Activated naive CD4-positive, alpha-beta T cell treated with anti-CD3 and anti-CD28 coated beads, Interleukin-2, amount 10 ng/mL, durations not matched to agents 7 days and 5 days (primary cell): ENCODE results near the gene RALGAPA1.

Source experiments
- CTCF ChIA-PET: fragments of 350-600 bp; sonication (Branson Sonifier 250); formaldehyde crosslinking; loops from one replicate; lab custom pipeline; 2021; ENCODE audit warnings: antibody characterized with exemption; lab: Charles Lee
- DNase-seq: peaks from one replicate; pipeline ENCODE4 v3.0.0-alpha.2; 2020
- H3K27ac Mint-ChIP-seq: one replicate; pipeline ENCODE4 v1.8.0; 2021; ENCODE audit warnings: mild to moderate bottlenecking, moderate library complexity, mixed read lengths
- H3K27me3 Mint-ChIP-seq: one replicate; pipeline ENCODE4 v1.8.0; 2021; ENCODE audit warnings: mild to moderate bottlenecking, mixed read lengths
- H3K36me3 Mint-ChIP-seq: one replicate; pipeline ENCODE4 v1.8.0; 2021; ENCODE audit warnings: mixed read lengths
- H3K4me1 Mint-ChIP-seq: one replicate; pipeline ENCODE4 v1.8.0; 2021; ENCODE audit warnings: mixed read lengths
- H3K4me3 Mint-ChIP-seq: one replicate; pipeline ENCODE4 v1.8.0; 2021; ENCODE audit warnings: mild to moderate bottlenecking, moderate library complexity, mixed read lengths
- H3K9me3 Mint-ChIP-seq: one replicate; pipeline ENCODE4 v1.8.0; 2021; ENCODE audit warnings: mixed read lengths

RALGAPA1 gene

DNA sequence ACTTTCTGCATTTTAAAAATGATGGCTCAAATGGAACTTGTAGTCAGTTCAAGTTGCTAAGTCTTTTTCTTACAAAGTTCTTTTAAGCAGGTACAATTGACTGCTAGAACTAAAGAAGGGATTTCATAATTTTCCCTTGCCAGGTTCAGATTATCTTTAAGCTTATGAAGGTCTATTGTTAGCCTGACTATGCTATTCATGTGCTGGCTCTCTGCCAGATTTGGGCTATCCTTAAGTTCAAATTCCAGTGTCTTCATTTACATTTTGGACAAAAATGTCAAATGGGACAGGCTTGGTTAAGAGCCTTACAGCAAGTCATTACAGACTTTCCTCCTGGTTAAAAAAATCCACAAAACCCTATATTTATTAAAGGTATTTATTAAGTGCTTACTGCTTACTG lies 232.8 kb downstream of the RALGAPA1 start:
- Mint-ChIP-seq H3K9me3 (no peaks in the 10 kb centered on the region), H3K27me3 (no peaks in the 10 kb centered on the region), H3K4me1 (no peaks in the 10 kb centered on the region), H3K4me3 (no peak overlapping the region), H3K36me3 (peaks cover 5% of the 10 kb centered on the region), H3K27ac (no peak overlapping the region)
- CTCF ChIA-PET = interaction anchor here (1.7 kb wide), 1 partner anchor 108 kb away, joined by 3 read pairs; no protein-coding TSS in a partner anchor
- DNase-seq = no peak

- CTCF ChIA-PET = no interaction called here
- H3K4me3 Mint-ChIP-seq = no peak overlapping the region
- no peaks in the 10 kb centered on the region for H3K4me1 Mint-ChIP-seq
- no peak for DNase-seq
- no peaks in the 10 kb centered on the region for H3K9me3 Mint-ChIP-seq
- H3K36me3 Mint-ChIP-seq = peaks cover 10% of the 10 kb centered on the region
- no peaks in the 10 kb centered on the region for H3K27me3 Mint-ChIP-seq
- H3K27ac Mint-ChIP-seq = no peak overlapping the region
These were observed 235.2 kb downstream of the RALGAPA1 start for GRCh38 chr14:35573911-35574310.

GRCh38 chr14:35571598-35571997 lies 237.5 kb downstream of the RALGAPA1 start:
- peaks cover 10% of the 10 kb centered on the region for H3K36me3 Mint-ChIP-seq
- no peak overlapping the region for H3K27ac Mint-ChIP-seq
- H3K4me3 Mint-ChIP-seq = no peak overlapping the region
- DNase-seq = no peak
- H3K9me3 Mint-ChIP-seq = no peaks in the 10 kb centered on the region
- no peaks in the 10 kb centered on the region for H3K4me1 Mint-ChIP-seq
- CTCF ChIA-PET = no interaction called here
- no peaks in the 10 kb centered on the region for H3K27me3 Mint-ChIP-seq

GRCh38 chr14:35565871-35566464 lies 243.1 kb downstream of the RALGAPA1 start:
- CTCF ChIA-PET = no interaction called here
- no peaks in the 10 kb centered on the region for H3K9me3 Mint-ChIP-seq
- peaks cover 4% of the 10 kb centered on the region for H3K36me3 Mint-ChIP-seq
- no peaks in the 10 kb centered on the region for H3K4me1 Mint-ChIP-seq
- H3K27ac Mint-ChIP-seq = no peak overlapping the region
- no peak overlapping the region for H3K4me3 Mint-ChIP-seq
- no peak for DNase-seq
- no peaks in the 10 kb centered on the region for H3K27me3 Mint-ChIP-seq

DNA sequence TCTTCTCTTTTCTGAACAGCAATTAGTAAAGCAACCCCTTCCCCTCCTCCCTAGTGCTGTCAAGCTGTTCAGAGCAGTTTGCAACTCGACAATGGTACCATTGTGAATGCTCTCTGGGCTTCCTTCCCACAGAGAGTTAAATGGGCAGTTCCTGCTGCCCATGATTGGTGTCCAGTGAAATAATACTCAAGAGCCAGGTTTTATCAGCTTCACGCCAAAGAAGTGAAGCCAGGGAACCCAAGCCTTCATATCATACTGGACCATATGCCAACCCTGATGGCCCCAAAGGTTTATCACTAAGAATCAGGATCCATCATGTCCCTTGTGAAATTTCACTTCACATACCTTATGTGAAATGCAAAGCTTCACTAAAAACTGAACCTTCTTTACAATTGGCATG lies 250.4 kb downstream of the RALGAPA1 start:
- Mint-ChIP-seq H3K4me1 (no peaks in the 10 kb centered on the region), H3K27me3 (no peaks in the 10 kb centered on the region), H3K9me3 (no peaks in the 10 kb centered on the region), H3K36me3 (no peaks in the 10 kb centered on the region), H3K27ac (no peak overlapping the region), H3K4me3 (no peak overlapping the region)
- CTCF ChIA-PET = no interaction called here
- no peak for DNase-seq

- Mint-ChIP-seq H3K4me3 (no peak overlapping the region), H3K9me3 (no peaks in the 10 kb centered on the region), H3K27ac (no peak overlapping the region), H3K27me3 (no peaks in the 10 kb centered on the region), H3K4me1 (no peaks in the 10 kb centered on the region), H3K36me3 (no peaks in the 10 kb centered on the region)
- DNase-seq = no peak
- CTCF ChIA-PET = no interaction called here
These were observed 251.8 kb downstream of the RALGAPA1 start for GRCh38 chr14:35557221-35557747.

DNA sequence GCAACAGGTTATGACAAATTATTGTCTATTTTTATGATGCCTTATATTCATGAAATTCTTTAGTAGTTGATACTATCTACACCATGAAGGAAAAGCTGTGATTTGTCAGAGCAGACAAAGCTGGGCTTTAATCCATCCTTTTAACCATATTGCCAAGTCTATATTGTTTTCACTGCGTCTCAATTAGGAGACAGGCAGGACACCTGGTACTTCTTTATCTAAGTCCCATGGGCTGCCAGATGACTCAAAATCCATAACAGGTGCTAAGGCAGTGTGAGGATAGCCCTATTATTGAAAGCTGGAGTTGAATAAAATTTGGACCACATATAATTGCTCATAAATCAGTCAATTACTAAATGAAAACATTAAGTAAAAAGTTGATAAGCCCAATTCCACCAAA lies 252.5 kb downstream of the RALGAPA1 start:
- H3K27me3 Mint-ChIP-seq = no peaks in the 10 kb centered on the region
- H3K4me1 Mint-ChIP-seq = no peaks in the 10 kb centered on the region
- no peak overlapping the region for H3K27ac Mint-ChIP-seq
- no peaks in the 10 kb centered on the region for H3K9me3 Mint-ChIP-seq
- CTCF ChIA-PET = no interaction called here
- H3K4me3 Mint-ChIP-seq = no peak overlapping the region
- H3K36me3 Mint-ChIP-seq = no peaks in the 10 kb centered on the region
- no peak for DNase-seq

GRCh38 chr14:35553808-35554207 lies 255.3 kb downstream of the RALGAPA1 start:
- no peak for DNase-seq
- Mint-ChIP-seq H3K9me3 (no peaks in the 10 kb centered on the region), H3K27ac (no peak overlapping the region), H3K27me3 (no peaks in the 10 kb centered on the region), H3K4me3 (no peak overlapping the region), H3K4me1 (no peaks in the 10 kb centered on the region), H3K36me3 (no peaks in the 10 kb centered on the region)
- CTCF ChIA-PET = no interaction called here

GRCh38 chr14:35551081-35551480 lies 258.0 kb downstream of the RALGAPA1 start:
- DNase-seq = no peak
- Mint-ChIP-seq H3K4me3 (no peak overlapping the region), H3K27ac (no peak overlapping the region), H3K4me1 (no peaks in the 10 kb centered on the region), H3K36me3 (no peaks in the 10 kb centered on the region), H3K27me3 (no peaks in the 10 kb centered on the region), H3K9me3 (no peaks in the 10 kb centered on the region)
- CTCF ChIA-PET = interaction anchor here (1.2 kb wide), 1 partner anchor 26 kb away, joined by 4 read pairs; no protein-coding TSS in a partner anchor

DNA sequence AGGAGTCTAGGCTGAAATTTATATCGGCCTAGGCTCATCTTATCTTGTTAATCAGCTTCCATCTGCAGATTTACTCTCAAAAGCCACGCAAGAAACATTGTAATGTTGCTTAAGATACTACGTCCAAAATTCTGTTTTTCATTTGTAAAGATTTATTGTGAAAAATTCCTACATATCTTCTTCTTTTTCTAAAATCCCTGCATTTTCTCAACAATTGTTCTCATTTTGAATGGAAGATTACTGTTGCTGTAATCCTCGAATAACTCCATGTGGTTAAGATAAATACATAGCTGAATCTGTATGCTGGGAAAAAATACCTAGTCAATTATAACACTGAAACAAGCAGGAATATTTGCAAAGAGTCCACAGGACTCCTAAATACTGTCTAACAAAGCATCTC lies 259.5 kb downstream of the RALGAPA1 start:
- no peaks in the 10 kb centered on the region for H3K9me3 Mint-ChIP-seq
- H3K27ac Mint-ChIP-seq = no peak overlapping the region
- H3K27me3 Mint-ChIP-seq = no peaks in the 10 kb centered on the region
- no peaks in the 10 kb centered on the region for H3K36me3 Mint-ChIP-seq
- DNase-seq = no peak
- H3K4me3 Mint-ChIP-seq = no peak overlapping the region
- H3K4me1 Mint-ChIP-seq = no peaks in the 10 kb centered on the region
- CTCF ChIA-PET = no interaction called here

DNA sequence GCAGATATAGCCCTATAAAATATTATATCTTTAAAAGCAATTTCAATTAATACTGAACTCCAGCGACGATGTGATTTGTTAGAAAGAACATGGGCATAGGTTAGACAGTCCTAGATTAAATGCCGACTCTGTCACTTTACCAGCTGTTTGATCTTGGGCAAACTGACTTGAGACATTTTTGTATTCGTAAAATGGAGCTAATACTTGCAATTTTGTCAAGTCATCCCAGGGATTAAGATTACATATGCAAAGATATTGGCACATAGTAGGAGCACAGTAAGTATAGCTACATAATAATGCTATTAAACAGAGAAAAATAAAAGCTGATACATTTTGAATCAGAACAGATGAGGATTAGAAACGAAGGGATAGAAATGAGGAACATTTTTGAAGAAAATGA lies 266.1 kb downstream of the RALGAPA1 start:
- H3K4me3 Mint-ChIP-seq = no peak overlapping the region
- no peaks in the 10 kb centered on the region for H3K27me3 Mint-ChIP-seq
- DNase-seq = no peak
- H3K9me3 Mint-ChIP-seq = no peaks in the 10 kb centered on the region
- peaks cover 7% of the 10 kb centered on the region for H3K4me1 Mint-ChIP-seq
- no peaks in the 10 kb centered on the region for H3K36me3 Mint-ChIP-seq
- CTCF ChIA-PET = no interaction called here
- H3K27ac Mint-ChIP-seq = no peak overlapping the region

GRCh38 chr14:35539969-35540368 lies 269.1 kb downstream of the RALGAPA1 start:
- H3K9me3 Mint-ChIP-seq = no peaks in the 10 kb centered on the region
- H3K4me1 Mint-ChIP-seq = peaks cover 15% of the 10 kb centered on the region
- peak overlapping the region; percentile 39 for H3K27ac Mint-ChIP-seq
- DNase-seq = no peak
- no peak overlapping the region for H3K4me3 Mint-ChIP-seq
- H3K36me3 Mint-ChIP-seq = no peaks in the 10 kb centered on the region
- CTCF ChIA-PET = no interaction called here
- H3K27me3 Mint-ChIP-seq = peaks cover 16% of the 10 kb centered on the region

DNA sequence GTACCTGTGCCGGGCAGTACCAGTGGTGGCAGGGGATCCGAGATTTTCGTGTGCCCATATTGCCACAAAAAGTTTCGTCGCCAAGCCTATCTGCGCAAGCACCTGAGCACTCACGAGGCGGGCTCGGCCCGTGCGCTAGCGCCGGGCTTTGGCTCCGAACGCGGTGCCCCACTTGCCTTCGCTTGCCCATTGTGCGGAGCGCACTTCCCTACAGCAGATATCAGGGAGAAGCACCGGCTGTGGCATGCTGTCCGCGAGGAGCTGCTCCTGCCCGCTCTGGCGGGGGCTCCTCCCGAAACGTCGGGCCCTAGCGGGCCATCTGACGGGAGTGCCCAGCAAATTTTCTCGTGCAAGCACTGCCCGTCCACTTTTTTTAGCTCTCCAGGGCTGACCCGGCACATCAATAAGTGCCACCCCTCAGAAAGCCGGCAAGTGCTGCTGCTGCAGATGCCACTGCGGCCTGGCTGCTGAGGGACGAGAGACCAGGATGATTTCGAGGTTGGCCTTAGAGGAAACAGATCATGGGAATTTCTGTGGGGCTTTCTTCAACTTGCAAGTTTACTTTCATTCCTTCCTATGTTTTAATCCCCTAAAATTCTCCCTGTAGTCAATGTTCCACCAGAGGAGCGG lies 273.5 kb downstream of the RALGAPA1 start:
- Mint-ChIP-seq H3K27me3 (peaks cover 48% of the 10 kb centered on the region), H3K4me3 (no peak overlapping the region), H3K9me3 (no peaks in the 10 kb centered on the region), H3K4me1 (peaks cover 23% of the 10 kb centered on the region), H3K27ac (no peak overlapping the region), H3K36me3 (no peaks in the 10 kb centered on the region)
- CTCF ChIA-PET = no interaction called here
- no peak for DNase-seq

GRCh38 chr14:35534873-35535482 lies 274.1 kb downstream of the RALGAPA1 start:
- Mint-ChIP-seq H3K4me3 (peak overlapping the region; percentile 69), H3K4me1 (peaks cover 21% of the 10 kb centered on the region), H3K27me3 (peaks cover 55% of the 10 kb centered on the region), H3K9me3 (no peaks in the 10 kb centered on the region), H3K27ac (no peak overlapping the region), H3K36me3 (no peaks in the 10 kb centered on the region)
- CTCF ChIA-PET = interaction anchor here (0.8 kb wide), 1 partner anchor 96 kb away, joined by 3 read pairs; no protein-coding TSS in a partner anchor
- peak; percentile 82 for DNase-seq
